IPS-18c (cell line): ENCODE measurements around the gene MARCHF3.
A peak's percentile ranks its signal among the peaks of the same experiment; 100 is the strongest.

ENCODE experiments used
- H3K4me3 ChIP-seq: 2 replicates; pipeline ENCODE4 v1.7.0; 2013; ENCODE audit warnings: low read depth, mild to moderate bottlenecking, low read length, moderate library complexity; ENCODE audit not compliant: insufficient read depth
- H3K9me3 ChIP-seq: one replicate; pipeline ENCODE4 v1.6.1; 2013; ENCODE audit warnings: mild to moderate bottlenecking, low read length, moderate library complexity; ENCODE audit not compliant: control insufficient read depth, insufficient read depth

MARCHF3 gene

DNA sequence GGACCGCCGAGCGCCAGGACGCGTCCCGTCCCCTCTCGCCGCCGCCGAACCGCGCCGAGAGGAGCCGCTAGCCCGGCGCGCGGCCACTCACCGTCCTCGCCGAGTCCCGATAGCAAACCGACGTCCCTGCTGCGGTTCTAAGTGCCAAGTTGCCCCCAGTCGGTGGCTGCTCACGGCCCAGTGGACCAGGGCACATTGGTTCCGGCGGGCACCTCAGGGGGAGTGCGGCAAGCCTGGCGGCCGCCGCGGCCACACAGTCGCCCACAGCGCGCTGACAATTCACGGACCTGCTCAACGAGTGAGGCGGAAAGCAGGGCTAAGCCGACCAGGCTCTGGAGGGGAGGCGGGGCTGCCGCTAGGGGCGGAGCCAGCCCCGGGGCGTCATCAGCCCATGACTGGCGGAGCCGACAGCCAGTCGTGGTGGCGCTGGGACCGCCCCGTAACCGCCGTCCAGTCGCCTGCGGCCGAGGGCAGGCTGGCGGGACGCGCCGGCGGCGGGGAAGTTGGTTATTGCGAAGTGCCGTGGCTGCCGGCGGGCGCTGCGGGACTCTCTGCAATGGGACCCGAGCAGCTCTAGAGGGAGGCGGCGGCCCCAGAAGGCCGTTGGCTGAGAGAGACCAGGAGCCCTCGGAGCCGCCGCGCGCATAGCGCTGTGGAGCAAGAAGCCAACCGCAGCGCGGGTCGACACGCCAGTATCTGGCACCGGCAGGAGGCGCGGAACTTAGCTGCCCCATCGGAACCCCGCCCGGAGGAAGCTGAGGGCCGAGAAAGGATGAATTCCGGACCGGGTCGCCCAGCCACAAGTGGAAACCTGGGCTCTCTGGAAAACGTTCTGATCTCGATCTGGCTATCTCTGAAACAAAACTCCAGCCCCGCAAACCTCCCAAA, at the start of gene MARCHF3:
Gene MARCHF3 (minus strand): TSS at position 300 of the 888 bp plus-strand sequence. CDS start 112,387 bp downstream, outside the sequence.
- Histone ChIP-seq H3K9me3 (peaks cover 2% of the 10 kb centered on the region), H3K4me3 (peak within 1 kb of the TSS; percentile 82)

DNA sequence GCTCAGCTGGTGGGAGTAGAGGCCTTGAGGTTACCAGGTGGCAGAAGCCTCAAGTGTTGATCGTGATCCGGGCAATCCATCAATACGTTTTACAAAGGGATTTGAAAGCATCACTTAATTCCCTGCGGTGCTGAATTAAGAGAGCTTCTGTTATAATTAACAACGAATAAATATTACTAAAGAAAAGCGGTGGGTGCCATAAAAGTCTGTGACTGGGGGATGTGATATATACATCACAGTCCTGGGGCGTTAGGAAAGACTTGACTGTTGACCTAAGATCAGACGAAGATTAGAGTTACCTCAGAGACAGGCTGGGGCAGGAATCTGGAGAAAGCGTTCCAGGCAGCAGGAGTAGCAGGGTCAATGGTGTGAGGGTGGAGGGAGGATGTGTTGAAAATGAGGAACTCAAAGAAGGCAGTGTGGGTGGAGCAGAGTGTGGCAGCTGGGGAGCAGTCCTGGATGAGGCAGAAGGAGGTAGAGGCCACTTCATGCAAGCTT, 49.7 kb upstream of the MARCHF3 start:
- Histone ChIP-seq H3K4me3 (no peak overlapping the region), H3K9me3 (no peaks in the 10 kb centered on the region)

DNA sequence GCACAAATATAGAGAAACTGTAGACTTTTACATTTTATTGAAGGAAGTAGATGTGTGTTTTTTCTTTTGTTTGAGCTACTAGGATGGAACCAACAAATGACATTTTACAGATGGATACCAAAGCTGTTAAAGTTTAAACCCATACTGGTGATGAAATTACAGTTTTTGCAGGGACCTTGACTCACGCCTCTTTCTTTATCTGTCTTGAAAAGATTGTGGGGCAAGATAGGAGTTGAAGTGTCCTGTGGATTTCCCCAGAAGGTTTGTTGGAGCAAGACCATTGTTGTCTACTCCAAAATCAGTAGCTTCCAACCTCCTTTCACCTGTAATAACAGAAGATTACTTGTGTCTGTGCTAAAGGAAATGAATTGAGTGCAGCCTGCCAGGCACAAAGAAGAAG, 47.0 kb upstream of the MARCHF3 start:
- Histone ChIP-seq H3K4me3 (no peak overlapping the region), H3K9me3 (no peaks in the 10 kb centered on the region)

- no peak overlapping the region; the same call in 1 of the 2 replicates for H3K4me3 ChIP-seq
Observed at GRCh38 chr5:127076315-127077129, 46.2 kb upstream of the MARCHF3 start.

DNA sequence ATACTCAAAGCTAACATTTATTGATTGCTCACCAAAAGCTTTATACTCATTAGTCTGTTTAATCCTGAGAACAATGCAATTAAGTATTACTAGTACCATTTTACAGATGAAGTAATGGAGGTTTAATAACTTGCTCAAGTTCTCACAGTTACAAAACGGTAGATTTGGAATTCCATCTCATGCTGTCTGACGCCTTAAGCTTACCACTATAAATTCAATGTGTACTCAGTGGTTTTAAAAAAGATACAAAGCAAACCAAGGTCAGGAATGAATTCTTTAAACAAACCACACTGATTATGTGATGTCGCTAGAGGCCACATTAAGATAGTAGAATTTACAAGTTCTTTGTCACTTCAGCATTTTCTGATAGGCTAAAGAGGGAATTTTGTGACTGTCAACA, 44.1 kb upstream of the MARCHF3 start:
- H3K4me3 ChIP-seq = no peak overlapping the region

More at GRCh38 chr5:127076315-127077129, 46.2 kb upstream of the MARCHF3 start:
- no peaks in the 10 kb centered on the region for H3K9me3 ChIP-seq

DNA sequence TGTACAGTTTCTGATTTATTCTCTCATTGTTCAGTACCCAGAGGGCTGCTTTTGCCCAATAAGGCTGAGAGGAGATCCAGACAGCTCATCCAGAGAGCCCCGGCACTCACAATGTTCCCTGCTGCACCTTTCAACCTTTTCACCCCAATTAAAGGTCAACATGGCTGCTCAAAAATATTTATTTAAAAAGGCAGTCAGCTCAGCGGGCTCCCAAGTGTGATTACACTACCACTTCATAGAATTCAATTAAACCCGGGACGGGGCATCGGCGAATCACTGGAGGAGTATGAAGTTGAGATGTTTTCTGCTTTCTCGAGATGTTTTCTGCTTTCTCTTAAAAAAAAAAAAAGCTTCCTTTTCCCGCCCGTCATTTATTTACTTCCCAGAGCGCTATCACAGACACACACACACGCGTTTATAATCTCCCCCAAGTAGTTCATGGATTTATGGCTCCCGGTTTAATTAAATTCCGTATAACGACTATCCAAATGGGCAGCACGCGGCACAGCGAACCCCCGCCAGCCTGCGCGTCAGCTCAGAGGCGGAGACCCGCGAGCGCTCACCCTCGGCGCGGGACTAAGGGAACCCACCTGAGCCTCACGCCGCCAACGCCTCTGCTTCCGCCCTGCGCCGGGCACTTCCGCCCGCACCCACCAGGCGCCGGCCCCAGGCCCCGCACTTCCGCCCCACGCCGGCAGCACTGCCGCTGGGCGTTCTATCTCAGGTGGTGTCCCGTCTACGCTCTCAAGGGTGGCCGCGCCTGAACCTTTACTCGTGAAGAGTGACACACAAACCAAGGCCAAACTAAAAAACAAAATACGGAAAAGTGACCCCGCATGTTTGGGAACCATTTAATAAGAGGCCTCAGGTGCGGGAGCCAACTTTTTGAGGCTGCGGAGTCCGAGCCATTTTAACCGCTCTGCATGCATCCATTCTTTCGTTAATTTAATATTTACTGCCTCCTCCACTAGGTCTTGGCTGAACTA, 42.8 kb upstream of the MARCHF3 start, which contains the start of gene C5orf63:
Gene C5orf63 (minus strand): TSS at position 642 of the 986 bp plus-strand sequence. CDS start 14,507 bp downstream, outside the sequence.
- Histone ChIP-seq H3K4me3 (no peak within 1 kb of the TSS; the same call in 1 of the 2 replicates), H3K9me3 (no peaks in the 10 kb centered on the region)

More for the DNA sequence above, 44.1 kb upstream of the MARCHF3 start:
- no peaks in the 10 kb centered on the region for H3K9me3 ChIP-seq

DNA sequence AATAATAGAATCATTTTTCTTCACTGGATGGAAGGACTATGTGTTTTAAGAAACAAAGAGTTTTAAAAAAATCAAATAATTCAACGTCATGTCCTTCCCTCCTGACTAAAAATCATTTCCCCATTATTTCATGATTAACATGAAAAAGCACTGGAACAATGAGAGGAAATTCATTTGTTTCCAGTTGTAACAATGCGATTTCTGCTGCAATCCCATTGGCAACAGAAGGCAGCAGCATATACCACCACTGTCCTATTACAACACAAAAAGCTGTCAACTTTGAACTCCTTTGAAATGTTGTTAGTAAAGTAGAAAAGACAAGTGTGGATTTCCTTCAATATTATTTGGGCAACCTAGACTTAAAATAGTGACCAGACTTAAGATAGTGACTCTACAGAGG, 39.9 kb upstream of the MARCHF3 start:
- H3K4me3 ChIP-seq = no peak overlapping the region
- H3K9me3 ChIP-seq = no peaks in the 10 kb centered on the region

GRCh38 chr5:127068493-127069214, 38.3 kb upstream of the MARCHF3 start:
- Histone ChIP-seq H3K4me3 (no peak overlapping the region), H3K9me3 (no peaks in the 10 kb centered on the region)

DNA sequence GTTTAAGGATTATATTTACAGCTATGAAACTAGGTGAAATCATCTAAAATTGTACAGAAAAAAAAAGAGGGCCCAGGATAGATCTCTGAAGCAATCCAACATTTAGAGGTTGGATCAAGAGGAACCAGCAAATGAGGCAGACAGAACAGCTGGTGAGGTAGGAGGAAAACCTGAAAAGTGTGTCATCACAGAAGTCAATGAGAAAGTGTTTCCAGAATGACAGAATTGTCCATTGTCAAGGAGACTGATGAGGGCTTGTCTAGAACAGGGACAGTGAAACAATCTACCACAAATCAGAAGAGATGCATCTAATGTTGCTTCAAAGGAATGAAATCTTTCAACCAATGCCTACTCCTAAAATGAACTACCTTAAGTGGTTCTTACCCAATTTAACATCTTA, 36.4 kb upstream of the MARCHF3 start:
- Histone ChIP-seq H3K4me3 (no peak overlapping the region), H3K9me3 (no peaks in the 10 kb centered on the region)

- Histone ChIP-seq H3K4me3 (no peak overlapping the region), H3K9me3 (no peaks in the 10 kb centered on the region)
Observed at GRCh38 chr5:127064253-127064840, 34.0 kb upstream of the MARCHF3 start.

- Histone ChIP-seq H3K9me3 (no peaks in the 10 kb centered on the region), H3K4me3 (no peak overlapping the region)
Observed at GRCh38 chr5:127063257-127063913, 33.0 kb upstream of the MARCHF3 start.

DNA sequence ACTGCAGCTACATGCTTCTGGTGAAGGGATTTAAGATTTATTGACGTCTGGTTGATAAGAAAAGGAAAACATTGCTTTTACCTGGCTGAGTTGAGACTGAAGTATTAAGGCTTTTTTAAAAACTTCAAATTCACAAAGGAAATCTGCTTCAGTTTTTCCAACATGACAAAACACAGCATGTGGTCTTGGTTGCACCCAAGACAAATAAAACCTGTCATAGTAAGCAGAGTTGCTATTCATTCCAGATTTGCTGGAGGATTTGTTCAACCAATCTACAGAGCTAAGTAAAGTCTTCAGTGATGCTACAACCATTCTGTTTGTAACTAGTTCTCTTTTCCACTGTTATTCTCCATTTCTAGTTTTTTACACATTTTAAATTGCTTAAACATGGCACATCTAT, 31.6 kb upstream of the MARCHF3 start:
- Histone ChIP-seq H3K4me3 (no peak overlapping the region), H3K9me3 (no peaks in the 10 kb centered on the region)

GRCh38 chr5:127061537-127061936, 31.2 kb upstream of the MARCHF3 start:
- Histone ChIP-seq H3K4me3 (no peak overlapping the region), H3K9me3 (no peaks in the 10 kb centered on the region)

GRCh38 chr5:127060470-127060985, 30.2 kb upstream of the MARCHF3 start:
- Histone ChIP-seq H3K9me3 (no peaks in the 10 kb centered on the region), H3K4me3 (no peak overlapping the region)

DNA sequence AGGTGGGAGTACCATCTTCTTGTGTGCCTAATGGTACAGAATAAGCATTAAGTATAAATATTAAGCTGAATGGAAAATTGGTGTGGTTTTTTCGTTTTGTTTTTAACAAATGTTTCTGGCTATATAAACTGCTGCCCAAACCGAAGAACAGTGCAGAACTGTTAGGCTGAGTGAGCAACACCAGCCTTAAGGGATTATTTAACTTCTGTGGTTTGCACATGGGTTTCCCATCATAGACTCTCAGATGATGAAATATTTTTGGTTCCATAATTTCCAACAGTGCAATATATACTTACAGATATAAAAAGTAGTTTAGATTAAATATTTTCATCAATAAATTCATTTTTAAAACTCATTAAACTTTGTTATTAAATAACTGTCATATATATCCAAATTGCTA, 26.5 kb upstream of the MARCHF3 start:
- H3K9me3 ChIP-seq = no peaks in the 10 kb centered on the region
- no peak overlapping the region for H3K4me3 ChIP-seq
